ENCODE data around the gene CCSER1. TPM values are rescaled to one million over a fixed set of nuclear protein-coding genes. Genes with fewer than 3 reads are reported as not detected.

Gene CCSER1
- total RNA-seq, 2 experiments from 2014 or later, result not detected

DNA sequence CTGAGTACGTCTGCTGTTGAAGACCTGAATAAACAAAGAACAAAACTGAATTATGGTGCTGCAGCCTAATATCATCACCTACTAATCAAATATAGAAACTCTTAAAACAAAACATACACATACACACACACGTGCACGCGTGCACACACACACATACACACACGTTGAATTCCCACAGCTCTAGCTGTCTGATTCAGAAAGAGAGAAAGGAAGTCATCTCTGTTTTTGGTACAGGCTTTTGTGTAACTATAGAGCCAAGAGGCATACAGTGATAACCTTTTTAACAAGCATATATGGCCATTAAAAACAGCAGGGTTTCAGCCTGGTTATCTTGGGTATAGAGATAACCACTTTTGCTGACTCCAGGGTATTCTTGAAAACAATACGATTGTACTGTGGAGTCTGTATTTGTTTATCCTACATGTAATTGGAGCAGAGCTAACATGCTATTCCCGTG, 823.2 kb downstream of the CCSER1 start:
- intact Hi-C loops (cut with micrococcal nuclease; ENCODE audit: unreplicated experiment), result no loop called here
- ChIA-PET POLR2A (no interaction called here), CTCF (ENCODE audit: unreplicated experiment) (no interaction called here)
- no peaks in the 10 kb centered on the region for H3K36me3 ChIP-seq (ENCODE audit: insufficient read depth, low read length)
- no peaks in the 10 kb centered on the region for H3K4me1 ChIP-seq (ENCODE audit: insufficient read depth, low read length, poor library complexity, severe bottlenecking)
- BruUV-seq (replicated peaks), result no TSS peak
- no peak overlapping the region for H3K27ac ChIP-seq (ENCODE audit: low read depth, low read length, poor library complexity, severe bottlenecking)
- H4K20me1 ChIP-seq (ENCODE audit: insufficient read depth, low read length), result no peaks in the 10 kb centered on the region
- no peak for DNase-seq (ENCODE audit: low spot score)
- H3K4me3 ChIP-seq (ENCODE audit: low read depth, low read length, poor library complexity, severe bottlenecking), result no peak overlapping the region
- H2AFZ ChIP-seq (ENCODE audit: low read length), result no peak overlapping the region
- no peak overlapping the region for H3K4me2 ChIP-seq (ENCODE audit: low read length)
- no peaks in the 10 kb centered on the region for H3K79me2 ChIP-seq (ENCODE audit: insufficient read depth, low read depth, low read length)
- H3K9me3 ChIP-seq (ENCODE audit: low read length), result no peaks in the 10 kb centered on the region
- H3K9me2 ChIP-seq (ENCODE audit: insufficient read depth, low read length), result no peaks in the 10 kb centered on the region
- TF ChIP-seq, protein P1, sequence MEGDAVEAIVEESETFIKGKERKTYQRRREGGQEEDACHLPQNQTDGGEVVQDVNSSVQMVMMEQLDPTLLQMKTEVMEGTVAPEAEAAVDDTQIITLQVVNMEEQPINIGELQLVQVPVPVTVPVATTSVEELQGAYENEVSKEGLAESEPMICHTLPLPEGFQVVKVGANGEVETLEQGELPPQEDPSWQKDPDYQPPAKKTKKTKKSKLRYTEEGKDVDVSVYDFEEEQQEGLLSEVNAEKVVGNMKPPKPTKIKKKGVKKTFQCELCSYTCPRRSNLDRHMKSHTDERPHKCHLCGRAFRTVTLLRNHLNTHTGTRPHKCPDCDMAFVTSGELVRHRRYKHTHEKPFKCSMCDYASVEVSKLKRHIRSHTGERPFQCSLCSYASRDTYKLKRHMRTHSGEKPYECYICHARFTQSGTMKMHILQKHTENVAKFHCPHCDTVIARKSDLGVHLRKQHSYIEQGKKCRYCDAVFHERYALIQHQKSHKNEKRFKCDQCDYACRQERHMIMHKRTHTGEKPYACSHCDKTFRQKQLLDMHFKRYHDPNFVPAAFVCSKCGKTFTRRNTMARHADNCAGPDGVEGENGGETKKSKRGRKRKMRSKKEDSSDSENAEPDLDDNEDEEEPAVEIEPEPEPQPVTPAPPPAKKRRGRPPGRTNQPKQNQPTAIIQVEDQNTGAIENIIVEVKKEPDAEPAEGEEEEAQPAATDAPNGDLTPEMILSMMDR (conservative IDR thresholded peaks at IDR 0.05; ENCODE audit: low read length), result no peak
- TF ChIP-seq EZH2phosphoT487 (IDR thresholded peaks at IDR 0.05; ENCODE audit: borderline replicate concordance, low read depth, low read length), result no peak

DNA sequence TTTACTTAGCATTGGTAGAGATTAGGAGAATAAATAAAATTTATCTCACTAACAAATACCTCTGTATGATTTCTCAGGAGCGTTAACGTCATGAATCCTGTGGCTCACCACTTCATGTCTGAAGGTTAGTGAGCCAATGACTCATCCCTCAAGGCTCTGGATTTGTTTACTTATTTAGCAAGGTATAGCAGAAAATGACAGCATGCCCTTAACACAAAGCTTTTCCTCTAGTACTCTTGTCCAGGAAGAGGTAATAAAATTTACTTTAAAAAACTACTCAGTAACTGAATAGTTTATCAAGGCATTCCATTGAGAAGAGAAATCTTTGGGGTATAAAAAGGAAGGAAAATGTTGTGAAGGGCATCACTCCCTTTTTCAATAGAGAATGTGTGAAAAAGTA, 823.8 kb downstream of the CCSER1 start:
- H3K79me2 ChIP-seq (ENCODE audit: insufficient read depth, low read depth, low read length), result no peaks in the 10 kb centered on the region
- intact Hi-C loops (cut with micrococcal nuclease; ENCODE audit: unreplicated experiment), result no loop called here
- TF ChIP-seq EZH2phosphoT487 (IDR thresholded peaks at IDR 0.05; ENCODE audit: borderline replicate concordance, low read depth, low read length), result no peak
- TF ChIP-seq, protein P1 (conservative IDR thresholded peaks at IDR 0.05; ENCODE audit: low read length), result no peak
- ChIA-PET CTCF (ENCODE audit: unreplicated experiment) (no interaction called here), POLR2A (no interaction called here)
- no peaks in the 10 kb centered on the region for H3K4me1 ChIP-seq (ENCODE audit: insufficient read depth, low read length, poor library complexity, severe bottlenecking)
- no peak overlapping the region for H3K4me3 ChIP-seq (ENCODE audit: low read depth, low read length, poor library complexity, severe bottlenecking)
- H3K9me2 ChIP-seq (ENCODE audit: insufficient read depth, low read length), result no peaks in the 10 kb centered on the region
- no peaks in the 10 kb centered on the region for H4K20me1 ChIP-seq (ENCODE audit: insufficient read depth, low read length)
- H3K27ac ChIP-seq (ENCODE audit: low read depth, low read length, poor library complexity, severe bottlenecking), result no peak overlapping the region
- no peaks in the 10 kb centered on the region for H3K36me3 ChIP-seq (ENCODE audit: insufficient read depth, low read length)
- H2AFZ ChIP-seq (ENCODE audit: low read length), result no peak overlapping the region
- BruUV-seq (replicated peaks), result no TSS peak
- DNase-seq (ENCODE audit: low spot score), result no peak
- no peaks in the 10 kb centered on the region for H3K9me3 ChIP-seq (ENCODE audit: low read length)
- H3K4me2 ChIP-seq (ENCODE audit: low read length), result no peak overlapping the region

DNA sequence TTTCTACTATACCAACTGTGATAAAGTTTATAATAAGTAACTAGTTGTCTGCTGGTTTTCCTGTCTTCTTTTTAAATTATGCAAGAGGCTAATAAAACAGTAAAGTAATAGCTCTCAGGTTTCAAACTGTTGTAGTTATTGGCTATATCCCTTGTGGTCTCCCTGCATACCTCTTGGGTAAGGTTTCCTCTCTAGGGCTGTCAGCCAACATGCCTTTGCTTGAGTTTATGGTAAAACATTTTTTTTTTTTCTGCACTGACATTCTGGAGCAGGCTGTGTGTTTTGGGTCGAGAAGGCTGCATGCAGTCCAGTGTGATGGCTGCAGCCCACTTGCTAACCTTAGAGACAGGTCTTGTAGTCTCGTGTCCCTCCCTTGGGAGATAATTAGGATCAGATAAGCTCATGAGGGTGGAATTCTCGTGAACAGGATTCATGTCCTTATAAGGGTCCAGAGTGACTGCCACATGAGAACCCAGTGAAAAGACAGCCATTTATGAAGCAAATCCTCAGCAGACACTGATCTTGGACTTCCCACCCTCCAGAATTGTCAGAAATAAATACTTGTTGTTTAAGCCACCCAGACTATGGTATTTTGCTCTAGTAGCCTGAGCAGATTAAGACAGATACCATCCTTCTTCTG, 831.2 kb downstream of the CCSER1 start:
- no peak overlapping the region for H3K4me3 ChIP-seq (ENCODE audit: low read depth, low read length, poor library complexity, severe bottlenecking)
- no peak overlapping the region for H3K4me2 ChIP-seq (ENCODE audit: low read length)
- H3K36me3 ChIP-seq (ENCODE audit: insufficient read depth, low read length), result no peaks in the 10 kb centered on the region
- intact Hi-C loops (cut with micrococcal nuclease; ENCODE audit: unreplicated experiment), result no loop called here
- no peaks in the 10 kb centered on the region for H3K4me1 ChIP-seq (ENCODE audit: insufficient read depth, low read length, poor library complexity, severe bottlenecking)
- H4K20me1 ChIP-seq (ENCODE audit: insufficient read depth, low read length), result no peaks in the 10 kb centered on the region
- BruUV-seq (replicated peaks), result no TSS peak
- CTCF ChIA-PET (ENCODE audit: unreplicated experiment), result no interaction called here
- no peaks in the 10 kb centered on the region for H3K9me2 ChIP-seq (ENCODE audit: insufficient read depth, low read length)
- TF ChIP-seq, protein P1 (conservative IDR thresholded peaks at IDR 0.05; ENCODE audit: low read length), result no peak
- no peak for TF ChIP-seq EZH2phosphoT487 (IDR thresholded peaks at IDR 0.05; ENCODE audit: borderline replicate concordance, low read depth, low read length)
- H2AFZ ChIP-seq (ENCODE audit: low read length), result no peak overlapping the region
- no peaks in the 10 kb centered on the region for H3K79me2 ChIP-seq (ENCODE audit: insufficient read depth, low read depth, low read length)
- DNase-seq (ENCODE audit: low spot score), result no peak
- POLR2A ChIA-PET, result no interaction called here
- no peaks in the 10 kb centered on the region for H3K9me3 ChIP-seq (ENCODE audit: low read length)
- no peak overlapping the region for H3K27ac ChIP-seq (ENCODE audit: low read depth, low read length, poor library complexity, severe bottlenecking)
